Superior temporal gyrus (tissue), 1 donor: ENCODE data around the gene COL16A1.

Experiments
- DNase-seq: peaks from one replicate; pipeline ENCODE4 v3.0.0-alpha.2; 2016; ENCODE audit errors: extremely low spot score

COL16A1 gene

GRCh38 chr1:31624731-31625514 is 78.9 kb downstream of the COL16A1 start:
- no peak for DNase-seq

GRCh38 chr1:31624309-31624708 is 79.5 kb downstream of the COL16A1 start:
- DNase-seq = no peak

GRCh38 chr1:31623365-31623764 is 80.5 kb downstream of the COL16A1 start:
- DNase-seq = no peak

- no peak for DNase-seq
Observed at GRCh38 chr1:31621847-31622730, 81.7 kb downstream of the COL16A1 start.

- DNase-seq = no peak
Observed at GRCh38 chr1:31621498-31621820, 82.4 kb downstream of the COL16A1 start.

- no peak for DNase-seq
Observed at GRCh38 chr1:31620631-31621497, 83.0 kb downstream of the COL16A1 start.

GRCh38 chr1:31618916-31619846 is 84.6 kb downstream of the COL16A1 start:
- DNase-seq = no peak

GRCh38 chr1:31617916-31618746 is 85.7 kb downstream of the COL16A1 start:
- no peak for DNase-seq

- no peak for DNase-seq
Observed at GRCh38 chr1:31617218-31617915, 86.5 kb downstream of the COL16A1 start, which contains the start of gene HCRTR1. Gene HCRTR1 (plus strand): TSS chr1:31617689. CDS start chr1:31619193, 1,504 bp downstream.

GRCh38 chr1:31615939-31616338 is 87.9 kb downstream of the COL16A1 start:
- DNase-seq = no peak

- DNase-seq = no peak
Observed at GRCh38 chr1:31615414-31615813, 88.4 kb downstream of the COL16A1 start.

- no peak for DNase-seq
Observed at GRCh38 chr1:31614414-31615005, 89.3 kb downstream of the COL16A1 start.

GRCh38 chr1:31609514-31610118 is 94.2 kb downstream of the COL16A1 start:
- no peak for DNase-seq

GRCh38 chr1:31607360-31607759 is 96.5 kb downstream of the COL16A1 start:
- no peak for DNase-seq

GRCh38 chr1:31605908-31606427 is 97.8 kb downstream of the COL16A1 start:
- no peak for DNase-seq
